HCT116 (cell line): ENCODE data around the gene PIK3CD.

Experiments used
- EZH2phosphoT487 ChIP-seq: fragments of 200-600 bp; IDR thresholded peaks from 2 replicates; pipeline ENCODE4 v1.6.1; 2018; ENCODE audit warnings: antibody characterized with exemption, borderline replicate concordance
- YY1 ChIP-seq: IDR thresholded peaks from 2 replicates; pipeline ENCODE4 v1.6.1; 2011; ENCODE audit warnings: low read length, low read depth, moderate library complexity, mild to moderate bottlenecking; ENCODE audit not compliant: insufficient replicate concordance; ENCODE audit errors: extremely low read depth
- ZNF274 ChIP-seq: fragments of 200-500 bp; sonication (Bioruptor generic); IDR thresholded peaks from 2 replicates; pipeline ENCODE4 v1.6.1; 2014; ENCODE audit warnings: mild to moderate bottlenecking, low read depth, low read length, inconsistent platforms
- TF ChIP-seq, protein P1 (sequence below), 3 experiments: fragments of 200-600 bp in 1 of 3; sonication (generic) in 1 of 3; IDR thresholded peaks in 2 of 3; conservative IDR thresholded peaks in 1 of 3; 2 replicates each; pipeline ENCODE4 v1.5.1; 2012 to 2017; ENCODE audit warnings: low read depth in 2 of 3, low read length in 2 of 3, antibody characterized with exemption in 1 of 3, borderline replicate concordance in 1 of 3, control low read depth in 1 of 3, mild to moderate bottlenecking in 1 of 3, mixed read lengths in 1 of 3, mixed run types in 1 of 3, moderate library complexity in 1 of 3; ENCODE audit not compliant: insufficient read depth in 1 of 3
- TF ChIP-seq, protein P2 (sequence below): IDR thresholded peaks from 2 replicates; pipeline ENCODE4 v1.6.1; 2011; ENCODE audit warnings: mild to moderate bottlenecking, low read length, moderate library complexity; ENCODE audit not compliant: insufficient replicate concordance; ENCODE audit errors: extremely low read depth
- TF ChIP-seq, protein P3 (sequence below): IDR thresholded peaks from 2 replicates; pipeline ENCODE4 v1.6.1; 2012

DNA sequence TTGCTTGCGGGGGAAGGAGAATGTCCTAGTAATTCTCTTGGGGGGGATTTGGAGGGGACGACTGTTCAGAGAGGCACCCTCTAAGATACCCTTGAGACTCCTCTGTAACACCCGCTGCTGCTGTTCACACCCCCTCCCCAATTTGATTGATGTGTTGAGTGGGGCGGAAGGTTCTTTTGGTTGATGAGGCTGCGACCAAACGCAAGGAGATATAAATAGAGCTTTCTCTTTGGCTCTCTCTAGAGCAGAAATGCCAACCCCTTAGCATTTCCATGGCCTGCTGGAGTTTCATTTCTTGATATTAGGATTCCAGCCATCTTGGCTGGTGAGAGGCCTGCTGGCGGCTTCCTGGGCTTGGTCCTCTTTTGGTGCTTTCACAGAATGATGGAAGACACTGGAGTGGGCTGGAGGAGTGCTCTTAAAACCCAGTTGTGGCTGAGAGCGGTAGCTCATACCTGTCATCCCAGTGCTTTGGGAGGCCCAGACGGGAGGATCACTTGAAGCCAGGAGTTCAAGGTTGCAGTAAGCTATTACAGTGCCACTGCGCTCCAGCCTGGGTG lies 2.0 kb downstream of the PIK3CD start:
- TF ChIP-seq, protein P1, sequence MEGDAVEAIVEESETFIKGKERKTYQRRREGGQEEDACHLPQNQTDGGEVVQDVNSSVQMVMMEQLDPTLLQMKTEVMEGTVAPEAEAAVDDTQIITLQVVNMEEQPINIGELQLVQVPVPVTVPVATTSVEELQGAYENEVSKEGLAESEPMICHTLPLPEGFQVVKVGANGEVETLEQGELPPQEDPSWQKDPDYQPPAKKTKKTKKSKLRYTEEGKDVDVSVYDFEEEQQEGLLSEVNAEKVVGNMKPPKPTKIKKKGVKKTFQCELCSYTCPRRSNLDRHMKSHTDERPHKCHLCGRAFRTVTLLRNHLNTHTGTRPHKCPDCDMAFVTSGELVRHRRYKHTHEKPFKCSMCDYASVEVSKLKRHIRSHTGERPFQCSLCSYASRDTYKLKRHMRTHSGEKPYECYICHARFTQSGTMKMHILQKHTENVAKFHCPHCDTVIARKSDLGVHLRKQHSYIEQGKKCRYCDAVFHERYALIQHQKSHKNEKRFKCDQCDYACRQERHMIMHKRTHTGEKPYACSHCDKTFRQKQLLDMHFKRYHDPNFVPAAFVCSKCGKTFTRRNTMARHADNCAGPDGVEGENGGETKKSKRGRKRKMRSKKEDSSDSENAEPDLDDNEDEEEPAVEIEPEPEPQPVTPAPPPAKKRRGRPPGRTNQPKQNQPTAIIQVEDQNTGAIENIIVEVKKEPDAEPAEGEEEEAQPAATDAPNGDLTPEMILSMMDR (IDR thresholded peaks at IDR 0.05 in 2 of 3, conservative IDR thresholded peaks at IDR 0.05 in 1 of 3; ENCODE audit: borderline replicate concordance in 1 of 3, insufficient read depth in 1 of 3, low read depth in 2 of 3, low read length in 2 of 3): no peak
- TF ChIP-seq ZNF274 (no peak), YY1 (no peak), EZH2phosphoT487 (no peak)
- TF ChIP-seq, protein P2, sequence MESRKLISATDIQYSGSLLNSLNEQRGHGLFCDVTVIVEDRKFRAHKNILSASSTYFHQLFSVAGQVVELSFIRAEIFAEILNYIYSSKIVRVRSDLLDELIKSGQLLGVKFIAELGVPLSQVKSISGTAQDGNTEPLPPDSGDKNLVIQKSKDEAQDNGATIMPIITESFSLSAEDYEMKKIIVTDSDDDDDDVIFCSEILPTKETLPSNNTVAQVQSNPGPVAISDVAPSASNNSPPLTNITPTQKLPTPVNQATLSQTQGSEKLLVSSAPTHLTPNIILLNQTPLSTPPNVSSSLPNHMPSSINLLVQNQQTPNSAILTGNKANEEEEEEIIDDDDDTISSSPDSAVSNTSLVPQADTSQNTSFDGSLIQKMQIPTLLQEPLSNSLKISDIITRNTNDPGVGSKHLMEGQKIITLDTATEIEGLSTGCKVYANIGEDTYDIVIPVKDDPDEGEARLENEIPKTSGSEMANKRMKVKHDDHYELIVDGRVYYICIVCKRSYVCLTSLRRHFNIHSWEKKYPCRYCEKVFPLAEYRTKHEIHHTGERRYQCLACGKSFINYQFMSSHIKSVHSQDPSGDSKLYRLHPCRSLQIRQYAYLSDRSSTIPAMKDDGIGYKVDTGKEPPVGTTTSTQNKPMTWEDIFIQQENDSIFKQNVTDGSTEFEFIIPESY: no peak
- TF ChIP-seq, protein P3, sequence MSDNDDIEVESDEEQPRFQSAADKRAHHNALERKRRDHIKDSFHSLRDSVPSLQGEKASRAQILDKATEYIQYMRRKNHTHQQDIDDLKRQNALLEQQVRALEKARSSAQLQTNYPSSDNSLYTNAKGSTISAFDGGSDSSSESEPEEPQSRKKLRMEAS: no peak
